Spleen (tissue), 11 donors: ENCODE results near the gene GABARAP. TPM values are rescaled to one million over a fixed set of nuclear protein-coding genes. Genes with fewer than 3 reads are reported as not detected.

Experiments used
- DNase-seq: peaks from one replicate; pipeline ENCODE4 v3.0.0-alpha.2; 2020
- H3K27ac ChIP-seq, 8 donors: fragments of 200-600 bp; sonication (generic) in 7 of 8; 1 replicate in 4 of 8; 2 replicates in 4 of 8; pipeline versions ENCODE4 v1.5.0 to v1.8.0; 2016 to 2021; ENCODE audit warnings: inconsistent platforms in 4 of 8, mild to moderate bottlenecking in 4 of 8, moderate library complexity in 1 of 8
- H3K27me3 ChIP-seq, 7 donors: fragments of 200-600 bp; sonication (generic) in 6 of 7; replicated peaks in 1 of 7; 1 replicate in 4 of 7; 2 replicates in 3 of 7; pipeline versions ENCODE4 v1.5.0 to v1.8.0; 2016 to 2021; ENCODE audit warnings: inconsistent platforms in 3 of 7, mild to moderate bottlenecking in 1 of 7
- H3K36me3 ChIP-seq, 6 donors: fragments of 200-600 bp; sonication (generic) in 5 of 6; 1 replicate in 4 of 6; 2 replicates in 2 of 6; pipeline versions ENCODE4 v1.5.0 to v1.8.0; 2016 to 2021; ENCODE audit warnings: inconsistent platforms in 2 of 6
- H3K4me1 ChIP-seq, 6 donors: fragments of 200-600 bp; sonication (generic) in 5 of 6; 1 replicate in 3 of 6; 2 replicates in 3 of 6; pipeline versions ENCODE4 v1.5.0 to v1.8.0; 2016 to 2021; ENCODE audit warnings: inconsistent platforms in 3 of 6
- H3K4me3 ChIP-seq, 8 donors: fragments of 200-600 bp; sonication (generic) in 7 of 8; 1 replicate in 4 of 8; 2 replicates in 4 of 8; pipeline versions ENCODE4 v1.5.0 to v1.8.0; 2016 to 2021; ENCODE audit warnings: inconsistent platforms in 4 of 8, mild to moderate bottlenecking in 4 of 8, moderate library complexity in 2 of 8
- H3K9me3 ChIP-seq, 8 donors: fragments of 200-600 bp; sonication (generic) in 7 of 8; 1 replicate in 4 of 8; 2 replicates in 4 of 8; pipeline versions ENCODE4 v1.5.0 to v1.8.0; 2016 to 2021; ENCODE audit warnings: inconsistent platforms in 4 of 8
- CTCF ChIP-seq, 11 experiments: fragments of 200-600 bp in 7 of 11; fragments of 450-650 bp in 4 of 11; sonication (generic) in 4 of 11; IDR thresholded peaks in 8 of 11; conservative IDR thresholded peaks in 3 of 11; 1 replicate in 7 of 11; 2 replicates in 4 of 11; pipeline versions ENCODE4 v1.4.0 to v1.8.0; 2016 to 2021; ENCODE audit warnings: antibody characterized with exemption in 11 of 11, inconsistent platforms in 4 of 11, mild to moderate bottlenecking in 1 of 11
- POLR2A ChIP-seq, 3 donors: fragments of 450-650 bp; IDR thresholded peaks; one replicate each; pipeline ENCODE4 v1.5.1; 2017; ENCODE audit warnings: antibody characterized with exemption in 3 of 3, mild to moderate bottlenecking in 1 of 3
- POLR2AphosphoS5 ChIP-seq, 3 donors: sonication (generic); formaldehyde crosslinking; IDR thresholded peaks; one replicate each; pipeline ENCODE4 v1.5.1; 2017; ENCODE audit warnings: antibody characterized with exemption in 3 of 3
- WGBS, 5 donors: extraction: QIAGEN DNeasy Blood & Tissue Kit in 3 of 5; methylation state at CpG; one replicate each; pipeline versions ENCODE4 v1.1.5 to v1.1.7; 2013 to 2018; 5-methylcytosine and 5-hydroxymethylcytosine counted together
- intact Hi-C: fragments of 100-400 bp; cut with DNase I; formaldehyde crosslinking; loops from one replicate; pipeline ENCODE4 v1.15.0; 2023; ENCODE audit warnings: low total_unique reads
- polyA plus RNA-seq, 3 donors: library from polyadenylated mRNA; stranded (reverse); fragments of 200-250 nt; gene quantifications; one replicate each; pipeline ENCODE4 v1.2.1, GENCODE V29; 2013
- total RNA-seq, 7 donors: library from RNA; depleted of rRNA in 3 of 7; stranded (reverse); fragments of >200 nt in 3 of 7; fragmentation: NEBNext Ultra II Directional in 4 of 7; extraction: Animal tissue kit (Norgen Biotek cat#: 25700) in 4 of 7; gene quantifications; one replicate each; pipeline versions ENCODE4 v1.1.0 to v1.2.1, GENCODE V29; 2016 to 2021
- donor health status: healthy with polysubstance abuse.
- donor health status: DM: no; HTN: no; CAD: no; lungs with moderate emphysema.
- donor health status: DM: no; HTN: no; CAD: no.
- donor health status: Bipolar disorder and iron deficiency.
- donor health status: healthy.
- donor health status: DM: no; HTN: no; CAD: no.
- donor health status: DM: yes; HTN: yes; CAD: no.

The GABARAP gene
- total and polyA plus RNA-seq, 10 donors: 222 to 855 (median 489) TPM

- H3K9me3 ChIP-seq: no peaks in the 10 kb centered on the region
- intact Hi-C loops: no loop called here
- TF ChIP-seq CTCF (IDR thresholded peaks at IDR 0.05 in 8 of 11, conservative IDR thresholded peaks at IDR 0.05 in 3 of 11) (no peak), POLR2A (IDR thresholded peaks at IDR 0.05) (no peak), POLR2AphosphoS5 (IDR thresholded peaks at IDR 0.05) (no peak)
- H3K4me3 ChIP-seq: no peak overlapping the region
- 88 to 99% (median 94%) methylated on average over 10 to 12 of the region's 12 CpGs for WGBS, 5 donors
- no peak for DNase-seq
- H3K4me1 ChIP-seq: peaks cover 0 to 8% (median 0%) of the 10 kb centered on the region in 6 donors
- H3K36me3 ChIP-seq: peaks cover 0 to 89% (median 29%) of the 10 kb centered on the region in 6 donors
- H3K27ac ChIP-seq: no peak overlapping the region
- no peaks in the 10 kb centered on the region for H3K27me3 ChIP-seq
These were observed 46.3 kb downstream of the GABARAP start for GRCh38 chr17:7195971-7196370.

GRCh38 chr17:7192271-7192937 lies 49.8 kb downstream of the GABARAP start:
- intact Hi-C loops: no loop called here
- Histone ChIP-seq H3K4me3 (no peak overlapping the region), H3K27ac (no peak overlapping the region), H3K9me3 (no peaks in the 10 kb centered on the region), H3K36me3 (peaks cover 0 to 75% (median 29%) of the 10 kb centered on the region in 6 donors), H3K4me1 (peaks cover 0 to 8% (median 0%) of the 10 kb centered on the region in 6 donors), H3K27me3 (no peaks in the 10 kb centered on the region)
- TF ChIP-seq POLR2A (IDR thresholded peaks at IDR 0.05) (no peak), POLR2AphosphoS5 (IDR thresholded peaks at IDR 0.05) (no peak)
- WGBS, 5 donors: 60 to 84% (median 74%) methylated on average over 12 of the region's 12 CpGs
- DNase-seq: no peak

- H3K4me1 ChIP-seq: peaks cover 0 to 10% (median 0%) of the 10 kb centered on the region in 6 donors
- DNase-seq: no peak
- 71 to 86% (median 81%) methylated on average over 26 of the region's 26 CpGs for whole genome bisulfite sequencing, 5 donors
These were observed 50.5 kb downstream of the GABARAP start for GRCh38 chr17:7191571-7192270.

GRCh38 chr17:7191069-7191468 lies 51.2 kb downstream of the GABARAP start:
- Histone ChIP-seq H3K27ac (no peak overlapping the region), H3K27me3 (no peaks in the 10 kb centered on the region), H3K4me1 (peaks cover 0 to 13% (median 2%) of the 10 kb centered on the region in 6 donors), H3K9me3 (no peaks in the 10 kb centered on the region), H3K4me3 (no peak overlapping the region), H3K36me3 (peaks cover 0 to 62% (median 20%) of the 10 kb centered on the region in 6 donors)
- WGBS, 5 donors: 92 to 99% (median 95%) methylated on average over 10 to 12 of the region's 12 CpGs
- no peak for DNase-seq
- TF ChIP-seq POLR2AphosphoS5 (IDR thresholded peaks at IDR 0.05) (no peak), POLR2A (IDR thresholded peaks at IDR 0.05) (no peak)
- intact Hi-C loops: no loop called here

More at GRCh38 chr17:7191571-7192270, 50.5 kb downstream of the GABARAP start:
- no peak overlapping the region for H3K4me3 ChIP-seq
- H3K9me3 ChIP-seq: no peaks in the 10 kb centered on the region
- H3K36me3 ChIP-seq: peaks cover 0 to 68% (median 26%) of the 10 kb centered on the region in 6 donors
- no peaks in the 10 kb centered on the region for H3K27me3 ChIP-seq
- intact Hi-C loops: no loop called here
- no peak overlapping the region for H3K27ac ChIP-seq
- TF ChIP-seq POLR2A (IDR thresholded peaks at IDR 0.05) (no peak), POLR2AphosphoS5 (IDR thresholded peaks at IDR 0.05) (no peak), CTCF (IDR thresholded peaks at IDR 0.05 in 8 of 11, conservative IDR thresholded peaks at IDR 0.05 in 3 of 11) (no peak)
